ENCODE measurements around the gene CALHM3. TPM values are rescaled to one million over a fixed set of nuclear protein-coding genes. Genes with fewer than 3 reads are reported as not detected.

Gene CALHM3
- total and polyA plus RNA-seq, 2 of the 13 experiments (the other 11 are each of a cell fraction or from before 2014, with no cell fraction given): not detected

GRCh38 chr10:103466734-103467133 lies 12.3 kb downstream of the CALHM3 start:
- H3K4me2 ChIP-seq (ENCODE audit: low read depth, low read length): peak overlapping the region; percentile 27; the same call in 1 of the 2 replicates
- peaks cover 0 to 36% of the 10 kb centered on the region in 2 experiments; a peak in 3 of 5 replicates for H3K27me3 ChIP-seq (ENCODE audit: control insufficient read depth in 1 of 2, insufficient read depth in 2 of 2, low read length in 2 of 2)
- H3K79me2 ChIP-seq (ENCODE audit: insufficient read depth, low read length): no peaks in the 10 kb centered on the region
- no peak for FAIRE-seq
- no peak for TF ChIP-seq ISL2 (CRISPR knock-in tag; IDR thresholded peaks at IDR 0.05)
- no peak for TF ChIP-seq ZNF567 (CRISPR knock-in tag; IDR thresholded peaks at IDR 0.05; ENCODE audit: borderline replicate concordance)
- TF ChIP-seq SATB2 (CRISPR knock-in tag; IDR thresholded peaks at IDR 0.05): no peak
- BruUV-seq (replicated peaks): no TSS peak
- no peak overlapping the region for H2AFZ ChIP-seq (ENCODE audit: low read length)
- H3K36me3 ChIP-seq (replicated peaks in 1 of 2; ENCODE audit: control insufficient read depth in 1 of 2, insufficient read depth in 2 of 2, low read length in 2 of 2): no peaks in the 10 kb centered on the region
- 22% methylated on average over 3 of the region's 3 CpGs for WGBS (ENCODE audit: low lambda C conversion rate)
- ChIA-PET POLR2A (no interaction called here), CTCF (ENCODE audit: low intra/inter-chr PET ratio, low total read pairs) (no interaction called here)
- no peak overlapping the region for H3K4me3 ChIP-seq (replicated peaks in 1 of 3; ENCODE audit: insufficient read depth in 1 of 3, low read depth in 2 of 3, low read length in 3 of 3)
- H3K9me3 ChIP-seq (ENCODE audit: low read length): no peaks in the 10 kb centered on the region
- in situ Hi-C loops (cut with HindIII; ENCODE audit: extremely low pct_ligation_motif_present, low pct_unique_long_range_greater_than_20kb) (no loop called here), intact Hi-C loops (cut with micrococcal nuclease; ENCODE audit: unreplicated experiment) (no loop called here)
- H3K4me1 ChIP-seq (ENCODE audit: insufficient read depth, low read length): peaks cover 12% of the 10 kb centered on the region
- no peak overlapping the region for H3K27ac ChIP-seq (ENCODE audit: extremely low read length, insufficient read depth, low read length)
- no peak for DNase-seq (ENCODE audit: low spot score)
- H3K9ac ChIP-seq (ENCODE audit: insufficient read depth, low read depth, low read length): no peak overlapping the region
- no peak for ATAC-seq
- no peaks in the 10 kb centered on the region for H4K20me1 ChIP-seq (ENCODE audit: insufficient read depth, low read length)

GRCh38 chr10:103465411-103466179 lies 13.4 kb downstream of the CALHM3 start:
- FAIRE-seq: no peak
- BruUV-seq (replicated peaks): no TSS peak

More at GRCh38 chr10:103465411-103466179, 13.4 kb downstream of the CALHM3 start:
- in situ Hi-C loops (cut with HindIII; ENCODE audit: extremely low pct_ligation_motif_present, low pct_unique_long_range_greater_than_20kb) (no loop called here), intact Hi-C loops (cut with micrococcal nuclease; ENCODE audit: unreplicated experiment) (no loop called here)
- Histone ChIP-seq H4K20me1 (ENCODE audit: insufficient read depth, low read length) (no peaks in the 10 kb centered on the region), H3K4me1 (ENCODE audit: insufficient read depth, low read length) (0 out of 2 replicates have a peak, but pooled peaks cover 1% of the 10 kb centered on the region), H2AFZ (ENCODE audit: low read length) (no peak overlapping the region), H3K27me3 (ENCODE audit: control insufficient read depth in 1 of 2, insufficient read depth in 2 of 2, low read length in 2 of 2) (peaks cover 0 to 26% of the 10 kb centered on the region in 2 experiments; a peak in 2 of 5 replicates), H3K79me2 (ENCODE audit: insufficient read depth, low read length) (no peaks in the 10 kb centered on the region), H3K36me3 (replicated peaks in 1 of 2; ENCODE audit: control insufficient read depth in 1 of 2, insufficient read depth in 2 of 2, low read length in 2 of 2) (no peaks in the 10 kb centered on the region), H3K9ac (ENCODE audit: insufficient read depth, low read depth, low read length) (no peak overlapping the region), H3K9me3 (ENCODE audit: low read length) (no peaks in the 10 kb centered on the region), H3K27ac (ENCODE audit: extremely low read length, insufficient read depth, low read length) (no peak overlapping the region), H3K4me2 (ENCODE audit: low read depth, low read length) (no peak overlapping the region), H3K4me3 (replicated peaks in 1 of 3; ENCODE audit: insufficient read depth in 1 of 3, low read depth in 2 of 3, low read length in 3 of 3) (no peak overlapping the region)
- ChIA-PET POLR2A (no interaction called here), CTCF (ENCODE audit: low intra/inter-chr PET ratio, low total read pairs) (no interaction called here)
- DNase-seq (ENCODE audit: low spot score) (no peak), ATAC-seq (no peak)
- WGBS (ENCODE audit: low lambda C conversion rate): 42% methylated on average over 14 of the region's 14 CpGs
- TF ChIP-seq ZNF121 (CRISPR knock-in tag; IDR thresholded peaks at IDR 0.05) (0 out of 2 replicates have a peak, but pooled peaks have one; percentile 47), ATRX (CRISPR knock-in tag; IDR thresholded peaks at IDR 0.05; ENCODE audit: borderline replicate concordance) (no peak)
